ENCODE results near the gene PSME2.

Gene PSME2

DNA sequence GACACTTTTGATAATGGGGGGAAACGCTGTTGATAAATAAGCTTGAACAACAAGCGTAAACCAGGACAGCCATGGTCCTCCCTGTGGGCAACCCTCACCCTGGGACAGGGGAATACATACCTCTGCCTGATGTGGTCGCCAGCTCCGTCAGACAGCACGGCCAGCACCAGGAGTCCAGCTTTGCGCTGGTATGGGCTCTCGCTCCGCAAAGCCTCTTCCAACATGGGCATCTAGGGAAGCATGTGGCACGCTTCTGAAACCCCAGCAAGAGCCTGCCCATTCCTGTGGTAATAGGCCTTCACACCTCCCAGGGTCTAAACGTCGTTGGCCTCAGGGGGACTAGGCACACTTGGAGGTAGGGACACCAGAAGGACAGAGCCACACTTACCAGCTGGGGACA lies 39.3 kb upstream of the PSME2 start:
- no peaks in the 10 kb centered on the region for H3K9me3 ChIP-seq (ENCODE audit: control insufficient read depth, insufficient read depth, low read length)
- no peak overlapping the region for H3K9ac ChIP-seq (ENCODE audit: low read depth, low read length)
- peaks cover 71% of the 10 kb centered on the region for H3K36me3 ChIP-seq (ENCODE audit: control insufficient read depth, insufficient read depth, low read length)
- H3K4me3 ChIP-seq (ENCODE audit: low read depth, low read length): no peak overlapping the region
- no peaks in the 10 kb centered on the region for H3K27me3 ChIP-seq (ENCODE audit: control insufficient read depth, insufficient read depth, low read length)
- H3K4me1 ChIP-seq (ENCODE audit: control insufficient read depth, insufficient read depth, low read length): peaks cover 6% of the 10 kb centered on the region

DNA sequence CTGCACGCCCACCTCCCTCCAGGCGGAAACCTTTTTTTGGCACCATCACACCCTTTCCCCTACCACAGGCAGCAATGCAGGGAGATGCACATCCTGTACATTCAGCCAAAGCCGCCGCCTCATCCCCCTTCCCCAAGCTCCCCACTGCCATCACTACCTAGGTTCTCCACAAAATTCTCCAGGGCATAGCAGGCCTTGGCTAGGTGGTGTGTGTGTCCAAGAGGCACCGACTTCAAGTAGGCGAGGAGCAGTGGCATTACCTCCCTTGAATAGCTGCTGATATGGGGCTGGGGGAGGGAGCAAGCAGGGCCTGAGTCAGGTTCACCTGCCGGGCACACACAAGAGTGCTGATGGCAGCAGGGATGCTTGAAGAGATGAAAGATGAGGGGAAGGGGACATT lies 38.6 kb upstream of the PSME2 start:
- H3K4me1 ChIP-seq (ENCODE audit: control insufficient read depth, insufficient read depth, low read length): peaks cover 6% of the 10 kb centered on the region
- no peaks in the 10 kb centered on the region for H3K9me3 ChIP-seq (ENCODE audit: control insufficient read depth, insufficient read depth, low read length)
- H3K27me3 ChIP-seq (ENCODE audit: control insufficient read depth, insufficient read depth, low read length): no peaks in the 10 kb centered on the region
- no peak overlapping the region for H3K9ac ChIP-seq (ENCODE audit: low read depth, low read length)
- H3K4me3 ChIP-seq (ENCODE audit: low read depth, low read length): no peak overlapping the region
- H3K36me3 ChIP-seq (ENCODE audit: control insufficient read depth, insufficient read depth, low read length): peaks cover 77% of the 10 kb centered on the region

DNA sequence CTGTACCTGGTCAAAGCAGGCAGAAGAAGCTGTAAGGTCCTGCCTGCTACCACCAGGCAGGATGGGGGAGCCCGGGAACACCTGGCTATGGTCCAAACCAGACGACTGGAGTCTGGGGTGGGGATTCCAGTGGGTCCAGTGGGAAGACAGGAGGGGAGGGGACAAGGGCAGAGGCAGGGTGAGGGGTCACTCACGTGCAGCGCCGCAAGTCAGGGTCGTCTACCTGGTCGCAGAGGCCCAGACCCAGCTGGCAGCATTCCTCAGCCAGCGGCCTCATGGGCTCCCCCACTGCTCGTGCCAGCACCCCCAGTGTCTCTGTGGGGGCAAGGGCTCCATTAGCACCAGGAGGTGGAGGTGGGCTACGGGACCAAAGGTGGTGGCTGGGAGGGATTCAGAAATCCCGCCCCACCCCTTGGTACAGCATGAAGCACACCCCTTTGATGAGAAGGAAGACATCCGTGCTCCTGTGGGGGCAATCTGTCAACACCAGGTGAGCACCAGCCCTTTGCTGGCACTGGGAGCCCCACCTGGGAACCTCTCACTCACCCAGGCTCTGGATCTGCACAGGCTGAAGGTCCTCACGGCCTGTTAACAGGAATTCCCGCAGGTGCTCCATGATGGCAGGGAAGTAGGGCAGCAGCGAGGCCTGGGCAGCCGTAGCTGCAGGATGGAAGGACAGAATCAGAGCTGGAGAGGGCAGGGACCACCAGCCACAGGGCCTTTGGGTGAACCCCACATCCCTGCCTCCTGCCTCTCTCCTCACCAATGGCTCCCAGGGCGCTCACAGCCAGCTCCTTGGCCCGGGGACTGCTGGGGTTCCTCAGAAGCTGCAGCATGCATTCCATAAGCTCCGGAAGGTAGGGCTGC lies 37.9 kb upstream of the PSME2 start:
- Histone ChIP-seq H3K4me3 (ENCODE audit: low read depth, low read length) (no peak overlapping the region), H3K9me3 (ENCODE audit: control insufficient read depth, insufficient read depth, low read length) (no peaks in the 10 kb centered on the region), H3K36me3 (ENCODE audit: control insufficient read depth, insufficient read depth, low read length) (peaks cover 77% of the 10 kb centered on the region), H3K9ac (ENCODE audit: low read depth, low read length) (no peak overlapping the region), H3K27me3 (ENCODE audit: control insufficient read depth, insufficient read depth, low read length) (no peaks in the 10 kb centered on the region), H3K4me1 (ENCODE audit: control insufficient read depth, insufficient read depth, low read length) (peaks cover 6% of the 10 kb centered on the region)

DNA sequence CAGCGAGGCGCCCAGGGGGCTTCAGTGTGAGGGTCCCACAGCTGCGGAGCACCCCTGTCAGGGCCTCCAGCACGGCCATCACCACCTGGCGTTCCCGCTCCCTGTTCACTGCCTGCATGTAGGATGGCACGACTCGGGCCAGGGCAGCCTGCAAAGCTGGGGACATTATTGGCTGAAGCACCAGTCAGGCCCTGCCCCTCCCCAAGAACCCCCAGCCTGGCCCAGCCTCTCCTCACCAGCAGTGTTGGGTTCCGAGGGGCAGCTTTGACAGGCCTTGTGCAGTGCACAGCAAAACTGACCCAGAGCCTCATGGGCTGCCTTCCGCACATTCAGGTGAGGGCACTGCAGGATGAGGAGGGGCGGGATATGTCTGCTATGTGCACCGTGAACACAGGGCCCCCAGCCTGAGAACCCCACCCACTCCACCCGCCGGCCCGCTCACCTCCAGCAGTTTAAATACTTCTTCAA lies 36.6 kb upstream of the PSME2 start:
- Histone ChIP-seq H3K27me3 (ENCODE audit: control insufficient read depth, insufficient read depth, low read length) (no peaks in the 10 kb centered on the region), H3K9ac (ENCODE audit: low read depth, low read length) (no peak overlapping the region), H3K36me3 (ENCODE audit: control insufficient read depth, insufficient read depth, low read length) (peaks cover 89% of the 10 kb centered on the region), H3K4me1 (ENCODE audit: control insufficient read depth, insufficient read depth, low read length) (peaks cover 6% of the 10 kb centered on the region), H3K4me3 (ENCODE audit: low read depth, low read length) (no peak overlapping the region), H3K9me3 (ENCODE audit: control insufficient read depth, insufficient read depth, low read length) (no peaks in the 10 kb centered on the region)

DNA sequence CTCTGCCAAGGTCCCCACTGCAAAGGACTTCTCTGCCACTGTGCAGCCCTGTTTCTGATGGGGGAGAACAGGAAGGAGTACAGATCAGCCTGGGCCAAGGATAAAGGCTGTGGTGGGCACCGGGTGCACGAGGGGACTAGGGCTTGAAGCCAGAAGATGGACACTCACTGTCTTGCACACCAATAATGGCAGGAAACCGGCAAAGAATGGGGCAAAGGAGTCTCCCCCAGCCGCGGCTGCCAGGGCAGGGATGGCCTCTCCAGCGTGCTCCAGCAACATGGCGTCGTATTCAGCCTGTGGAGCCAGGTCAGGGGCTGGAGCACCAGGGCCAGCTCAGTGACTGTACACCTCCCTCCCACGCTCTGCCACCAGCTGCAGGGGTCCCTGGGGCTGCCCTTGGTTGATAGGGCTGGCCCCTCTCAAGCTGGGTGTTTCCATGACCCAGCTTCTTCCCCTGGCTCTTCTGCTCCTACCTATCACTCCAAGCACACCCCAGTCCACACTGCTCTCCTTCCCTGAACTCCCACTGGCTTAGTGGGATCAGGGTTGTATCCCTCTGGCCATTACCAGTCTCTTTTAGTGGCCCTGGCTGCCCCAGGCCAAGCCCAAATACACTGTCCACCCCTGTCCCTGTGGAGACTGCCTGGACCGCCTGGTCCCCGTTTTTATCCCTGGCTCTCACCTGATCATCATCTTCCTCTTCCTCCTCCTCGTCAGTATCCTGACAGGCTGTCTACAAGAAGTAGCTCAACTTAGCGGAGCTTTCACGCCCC lies 35.9 kb upstream of the PSME2 start:
- Histone ChIP-seq H3K9me3 (ENCODE audit: control insufficient read depth, insufficient read depth, low read length) (no peaks in the 10 kb centered on the region), H3K4me1 (ENCODE audit: control insufficient read depth, insufficient read depth, low read length) (no peaks in the 10 kb centered on the region), H3K36me3 (ENCODE audit: control insufficient read depth, insufficient read depth, low read length) (peaks cover 94% of the 10 kb centered on the region), H3K4me3 (ENCODE audit: low read depth, low read length) (no peak overlapping the region), H3K9ac (ENCODE audit: low read depth, low read length) (no peak overlapping the region), H3K27me3 (ENCODE audit: control insufficient read depth, insufficient read depth, low read length) (no peaks in the 10 kb centered on the region)

DNA sequence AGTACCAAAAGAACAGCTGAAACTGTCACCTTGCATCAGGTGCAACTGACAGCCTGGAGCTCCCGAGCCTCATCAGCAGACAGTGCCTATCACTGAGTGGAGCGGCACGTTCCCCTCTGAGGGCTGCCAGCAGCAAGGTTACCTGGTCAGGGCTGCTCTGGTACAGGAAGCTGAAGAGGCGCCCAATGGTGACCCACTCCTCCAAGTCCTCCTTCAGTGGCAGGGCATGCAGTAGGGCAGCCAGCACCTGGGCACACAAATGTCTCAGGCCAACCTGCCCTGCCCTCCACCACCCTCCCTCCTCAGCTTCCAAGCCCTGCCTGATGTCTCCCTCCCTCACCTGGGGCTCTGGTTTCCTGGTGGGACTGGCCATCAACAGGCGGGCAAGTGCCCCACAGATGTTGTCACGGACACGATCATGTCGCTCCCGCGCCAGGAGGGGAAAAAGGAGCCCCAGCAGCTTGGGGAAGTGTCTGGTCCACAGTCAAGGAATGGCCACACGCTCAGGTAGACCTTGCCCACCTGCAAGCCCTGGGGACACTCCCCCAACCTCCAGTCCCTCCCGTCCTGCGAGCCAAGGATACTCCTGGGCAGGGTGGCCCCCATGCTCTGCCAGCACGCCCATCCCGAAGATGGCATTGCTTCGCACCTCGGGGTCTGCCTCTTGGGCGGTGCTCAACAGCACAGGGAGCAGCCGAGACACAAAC lies 35.1 kb upstream of the PSME2 start:
- Histone ChIP-seq H3K9ac (ENCODE audit: low read depth, low read length) (no peak overlapping the region), H3K4me1 (ENCODE audit: control insufficient read depth, insufficient read depth, low read length) (no peaks in the 10 kb centered on the region), H3K27me3 (ENCODE audit: control insufficient read depth, insufficient read depth, low read length) (no peaks in the 10 kb centered on the region), H3K36me3 (ENCODE audit: control insufficient read depth, insufficient read depth, low read length) (peaks cover 89% of the 10 kb centered on the region), H3K4me3 (ENCODE audit: low read depth, low read length) (no peak overlapping the region), H3K9me3 (ENCODE audit: control insufficient read depth, insufficient read depth, low read length) (no peaks in the 10 kb centered on the region)

DNA sequence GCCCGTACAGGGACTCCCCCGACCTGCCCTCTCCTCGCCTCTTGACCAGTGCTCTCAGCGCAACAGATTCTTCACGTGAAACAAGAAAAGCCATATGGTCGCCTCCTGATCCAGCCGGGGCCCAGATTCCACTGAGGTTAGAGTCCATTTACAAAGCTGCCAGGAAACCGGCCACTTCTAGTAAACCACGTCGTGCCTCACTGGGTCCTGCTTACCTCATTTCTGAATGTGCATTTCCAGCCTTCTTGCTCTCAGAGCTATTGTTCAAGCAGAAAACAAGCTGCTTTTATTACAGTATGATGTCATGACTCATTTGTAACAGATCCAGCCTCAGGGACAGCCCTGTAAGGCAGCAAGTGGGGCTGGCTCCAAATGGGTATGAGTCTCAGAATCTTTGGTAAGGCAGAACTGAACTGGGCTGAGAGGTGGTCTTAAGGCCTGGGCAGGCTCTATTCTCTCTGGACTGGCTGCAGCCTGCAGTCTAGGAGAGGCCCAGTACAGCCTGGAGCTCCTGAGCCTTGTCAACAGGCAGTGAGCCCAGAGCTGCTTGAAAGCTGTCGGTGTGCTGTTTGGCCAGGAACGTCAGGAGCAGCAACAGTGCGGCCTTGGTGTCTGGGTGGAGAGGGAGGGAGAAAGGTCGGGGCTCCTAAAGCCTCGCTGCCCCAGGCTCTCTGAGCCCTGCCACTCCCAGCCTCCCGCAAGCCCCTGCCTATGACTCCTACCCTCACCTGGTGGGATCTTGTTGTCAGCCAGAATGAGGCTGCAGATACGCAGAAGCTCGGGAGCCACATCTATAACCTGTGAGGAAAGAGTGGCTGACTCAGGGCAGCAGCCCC lies 33.8 kb upstream of the PSME2 start:
- Histone ChIP-seq H3K4me3 (ENCODE audit: low read depth, low read length) (no peak overlapping the region), H3K4me1 (ENCODE audit: control insufficient read depth, insufficient read depth, low read length) (no peaks in the 10 kb centered on the region), H3K9ac (ENCODE audit: low read depth, low read length) (no peak overlapping the region), H3K9me3 (ENCODE audit: control insufficient read depth, insufficient read depth, low read length) (no peaks in the 10 kb centered on the region), H3K27me3 (ENCODE audit: control insufficient read depth, insufficient read depth, low read length) (no peaks in the 10 kb centered on the region), H3K36me3 (ENCODE audit: control insufficient read depth, insufficient read depth, low read length) (peaks cover 76% of the 10 kb centered on the region)

DNA sequence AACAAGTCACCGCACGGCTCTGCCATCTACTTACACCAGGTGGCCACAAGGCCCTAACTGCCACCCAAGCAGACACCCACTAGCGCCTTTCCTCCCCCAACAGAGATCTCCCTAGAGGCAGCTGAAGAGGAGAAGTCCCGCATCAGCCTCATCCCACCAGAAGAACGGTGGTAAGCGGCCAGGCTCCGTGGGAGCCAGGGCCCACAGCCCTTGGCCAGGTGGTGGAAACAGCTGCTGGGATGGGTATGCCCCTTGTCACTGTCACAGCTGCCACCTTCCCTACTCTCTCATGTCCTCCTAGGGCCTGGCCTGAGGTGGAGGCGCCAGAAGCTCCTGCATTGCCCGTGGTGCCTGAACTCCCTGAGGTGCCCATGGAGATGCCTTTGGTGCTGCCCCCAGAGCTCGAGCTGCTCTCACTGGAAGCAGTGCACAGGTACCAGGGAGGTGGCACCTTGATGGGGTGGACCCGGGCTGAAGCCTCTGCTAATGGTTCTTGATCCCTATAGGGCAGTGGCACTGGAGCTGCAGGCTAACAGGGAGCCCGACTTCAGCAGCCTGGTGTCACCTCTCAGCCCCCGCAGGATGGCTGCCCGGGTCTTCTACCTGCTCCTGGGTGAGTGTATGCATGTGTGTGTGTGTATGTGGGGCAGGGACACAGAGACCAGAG lies 33.0 kb upstream of the PSME2 start:
- no peaks in the 10 kb centered on the region for H3K27me3 ChIP-seq (ENCODE audit: control insufficient read depth, insufficient read depth, low read length)
- no peak overlapping the region for H3K4me3 ChIP-seq (ENCODE audit: low read depth, low read length)
- no peaks in the 10 kb centered on the region for H3K4me1 ChIP-seq (ENCODE audit: control insufficient read depth, insufficient read depth, low read length)
- H3K36me3 ChIP-seq (ENCODE audit: control insufficient read depth, insufficient read depth, low read length): peaks cover 71% of the 10 kb centered on the region
- no peaks in the 10 kb centered on the region for H3K9me3 ChIP-seq (ENCODE audit: control insufficient read depth, insufficient read depth, low read length)
- H3K9ac ChIP-seq (ENCODE audit: low read depth, low read length): no peak overlapping the region

DNA sequence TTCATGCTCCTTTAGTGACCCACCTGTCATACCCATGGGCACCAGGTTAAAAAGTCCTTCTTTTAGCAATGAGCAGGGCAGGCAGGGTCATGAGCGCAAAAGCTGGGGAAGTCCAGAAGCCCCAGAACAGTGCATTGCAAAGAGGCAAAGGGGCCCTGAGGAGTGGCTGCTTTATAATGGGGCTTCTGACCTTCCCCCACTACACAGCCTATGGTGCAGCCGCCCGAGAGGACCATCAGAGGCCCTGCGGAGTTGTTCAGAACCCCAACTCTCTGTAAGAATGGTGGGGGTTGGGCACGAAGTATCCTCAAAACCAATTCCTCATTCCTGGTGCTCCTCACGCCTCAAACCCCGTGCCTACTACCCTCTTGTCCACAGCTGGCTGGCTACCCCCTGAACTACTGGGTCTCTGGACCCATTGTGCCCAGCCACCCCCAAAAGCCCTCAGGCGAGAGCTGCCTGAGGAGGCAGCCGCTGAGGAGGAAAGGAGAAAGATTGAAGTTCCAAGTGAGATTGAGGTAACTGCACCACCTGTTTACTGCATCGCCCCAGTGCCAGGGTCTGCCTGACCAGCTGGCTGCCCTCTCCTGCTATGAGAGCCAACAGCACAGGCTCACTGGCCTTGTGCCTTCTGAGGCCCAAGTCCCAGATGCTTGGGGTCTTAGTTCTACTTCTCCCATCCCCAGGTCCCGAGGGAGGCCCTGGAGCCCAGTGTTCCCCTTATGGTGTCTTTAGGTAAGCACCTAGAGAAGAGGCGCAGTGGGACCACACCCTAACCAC lies 32.2 kb upstream of the PSME2 start:
- Histone ChIP-seq H3K9me3 (ENCODE audit: control insufficient read depth, insufficient read depth, low read length) (no peaks in the 10 kb centered on the region), H3K36me3 (ENCODE audit: control insufficient read depth, insufficient read depth, low read length) (peaks cover 64% of the 10 kb centered on the region), H3K9ac (ENCODE audit: low read depth, low read length) (no peak overlapping the region), H3K4me3 (ENCODE audit: low read depth, low read length) (no peak overlapping the region), H3K27me3 (ENCODE audit: control insufficient read depth, insufficient read depth, low read length) (no peaks in the 10 kb centered on the region), H3K4me1 (ENCODE audit: control insufficient read depth, insufficient read depth, low read length) (no peaks in the 10 kb centered on the region)

DNA sequence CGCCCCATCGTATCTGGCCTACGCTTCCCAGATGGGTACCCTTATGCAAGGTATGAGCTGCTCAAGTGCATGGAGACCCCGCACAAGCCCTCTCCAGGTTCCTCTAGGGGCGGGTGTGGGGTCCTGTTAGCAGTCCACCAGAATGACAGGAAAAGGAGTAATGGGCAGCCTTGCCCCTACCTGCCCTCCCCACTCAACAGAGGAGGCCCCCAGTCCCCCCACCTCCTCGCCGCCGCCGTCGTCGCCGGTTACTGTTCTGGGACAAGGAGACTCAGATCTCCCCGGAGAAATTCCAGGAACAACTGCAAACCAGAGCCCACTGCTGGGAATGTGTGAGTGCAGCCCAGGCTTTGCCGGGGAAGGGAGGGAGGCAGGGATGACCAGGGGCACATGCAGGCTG lies 31.5 kb upstream of the PSME2 start:
- Histone ChIP-seq H3K27me3 (ENCODE audit: control insufficient read depth, insufficient read depth, low read length) (no peaks in the 10 kb centered on the region), H3K9ac (ENCODE audit: low read depth, low read length) (no peak overlapping the region), H3K4me3 (ENCODE audit: low read depth, low read length) (no peak overlapping the region), H3K36me3 (ENCODE audit: control insufficient read depth, insufficient read depth, low read length) (peaks cover 62% of the 10 kb centered on the region), H3K9me3 (ENCODE audit: control insufficient read depth, insufficient read depth, low read length) (no peaks in the 10 kb centered on the region), H3K4me1 (ENCODE audit: control insufficient read depth, insufficient read depth, low read length) (no peaks in the 10 kb centered on the region)

All from iPS-15b (cell line).